ENCODE data around the gene SH2D3A. TPM values are rescaled to one million over a fixed set of nuclear protein-coding genes. Genes with fewer than 3 reads are reported as not detected.

Gene SH2D3A
- total and polyA plus RNA-seq, 2 of the 4 experiments (the other 2 are of a cell fraction) = under 0.01 to 0.09 TPM

GRCh38 chr19:6768236-6768785 is 1.1 kb upstream of the SH2D3A start:
- Histone ChIP-seq H2AFZ (replicated peaks; ENCODE audit: low read length, poor library complexity) (no peak overlapping the region), H3K23ac (ENCODE audit: low read depth, low read length) (no peak overlapping the region), H3K4me3 (ENCODE audit: insufficient read depth, low read depth, low read length) (no peak overlapping the region), H3K9ac (ENCODE audit: low read depth, low read length) (no peak overlapping the region), H4K20me1 (ENCODE audit: insufficient read depth, low read length) (no peaks in the 10 kb centered on the region), H2BK120ac (ENCODE audit: low read depth, low read length) (no peak overlapping the region), H2AK9ac (replicated peaks; ENCODE audit: low read depth, low read length, poor library complexity) (no peak overlapping the region), H2AK5ac (ENCODE audit: low read depth, low read length) (no peak overlapping the region), H3K14ac (replicated peaks; ENCODE audit: low read depth, low read length) (no peak overlapping the region), H3K4me2 (ENCODE audit: low read depth, low read length) (no peak overlapping the region), H3K9me3 (ENCODE audit: control insufficient read depth, insufficient read depth, low read length) (no peaks in the 10 kb centered on the region), H2BK5ac (ENCODE audit: low read depth, low read length, poor library complexity, severe bottlenecking) (no peak overlapping the region), H3K56ac (ENCODE audit: extremely low read depth, insufficient read depth, low read length) (no peak overlapping the region), H4K8ac (ENCODE audit: low read depth in 2 of 2, low read length in 2 of 2) (no peak overlapping the region), H3K36me3 (ENCODE audit: control insufficient read depth, insufficient read depth, low read length) (no peaks in the 10 kb centered on the region), H2BK15ac (ENCODE audit: low read depth, low read length) (no peak overlapping the region), H4K91ac (ENCODE audit: insufficient read depth, low read depth, low read length) (no peak overlapping the region), H3K4ac (ENCODE audit: low read depth, low read length) (no peak overlapping the region), H4K5ac (ENCODE audit: low read depth, low read length) (no peak overlapping the region), H3K9me1 (ENCODE audit: insufficient read depth, low read length) (0 out of 2 replicates have a peak, but pooled peaks cover 5% of the 10 kb centered on the region), H2BK20ac (ENCODE audit: low read depth, low read length) (no peak overlapping the region), H3K27ac (ENCODE audit: insufficient read depth, low read length) (no peak overlapping the region), H3K4me1 (ENCODE audit: control insufficient read depth, insufficient read depth, low read length) (no peaks in the 10 kb centered on the region), H3K27me3 (ENCODE audit: control insufficient read depth, insufficient read depth, low read length) (no peaks in the 10 kb centered on the region; the same call in 1 of the 2 replicates), H3K18ac (ENCODE audit: low read depth, low read length) (no peak overlapping the region), H3K79me1 (ENCODE audit: low read depth in 1 of 2, low read length in 2 of 2) (no peaks in the 10 kb centered on the region)
- dilution Hi-C loops (cut with HindIII; ENCODE audit: low sequenced_read_pairs, unreplicated experiment) = no loop called here
- ATAC-seq (ENCODE audit: low read depth) (no peak), DNase-seq (no peak)
- in situ Hi-C loops (cut with MboI; ENCODE audit: low sequenced_read_pairs) = no loop called here
- CTCF ChIA-PET = no interaction called here
- intact Hi-C loops (cut with micrococcal nuclease) = no loop called here
- no TSS peak for BruUV-seq (replicated peaks)
- 50% methylated on average over 2 of the region's 8 CpGs; no CpG with 5 or more reads in 1 of the 2 experiments for WGBS, 2 experiments (ENCODE audit: extremely low coverage in 2 of 2, insufficient read length in 1 of 2)
- POLR2A ChIA-PET (ENCODE audit: unreplicated experiment) = no interaction called here
- no peak for TF ChIP-seq CEBPB (IDR thresholded peaks at IDR 0.05; ENCODE audit: low read depth, low read length)
- no peak for TF ChIP-seq RCOR1 (IDR thresholded peaks at IDR 0.05; ENCODE audit: insufficient replicate concordance, low read length)
- TF ChIP-seq USF2 (IDR thresholded peaks at IDR 0.05; ENCODE audit: low read depth, low read length) = no peak
- TF ChIP-seq FOS (IDR thresholded peaks at IDR 0.05; ENCODE audit: low read depth, low read length) = no peak
- TF ChIP-seq MXI1 (IDR thresholded peaks at IDR 0.05; ENCODE audit: borderline replicate concordance, low read depth, low read length) = no peak
- TF ChIP-seq RFX5 (IDR thresholded peaks at IDR 0.05; ENCODE audit: low read depth, low read length) = no peak
- no peak for TF ChIP-seq CHD1 (IDR thresholded peaks at IDR 0.05; ENCODE audit: low read depth, low read length)
- no peak for TF ChIP-seq RAD21 (IDR thresholded peaks at IDR 0.05; ENCODE audit: low read length)
- no peak for TF ChIP-seq SMC3 (IDR thresholded peaks at IDR 0.05; ENCODE audit: low read depth, low read length)
- no peak for TF ChIP-seq BHLHE40 (IDR thresholded peaks at IDR 0.05; ENCODE audit: low read depth, low read length)
- TF ChIP-seq MAFK (IDR thresholded peaks at IDR 0.05; ENCODE audit: low read depth, low read length) = no peak
- TF ChIP-seq POLR2A (IDR thresholded peaks at IDR 0.05; ENCODE audit: low read depth, low read length) = no peak
- no peak for TF ChIP-seq CTCF (conservative IDR thresholded peaks at IDR 0.05; ENCODE audit: low read depth, low read length)
- no peak for TF ChIP-seq MAZ (IDR thresholded peaks at IDR 0.05; ENCODE audit: borderline replicate concordance, low read depth, low read length)
- no peak for TF ChIP-seq ELK1 (IDR thresholded peaks at IDR 0.05; ENCODE audit: borderline replicate concordance, low read depth, low read length)
- no peak for TF ChIP-seq NFE2L2 (IDR thresholded peaks at IDR 0.05; ENCODE audit: low read depth, low read length)

All from IMR-90 (cell line).